Measurements from ENCODE around the gene TLE3. TPM values are rescaled to one million over a fixed set of nuclear protein-coding genes. Genes with fewer than 3 reads are reported as not detected.

Gene TLE3
- total RNA-seq, 2 experiments from 2014 or later, result 159 to 167 TPM

- POLR2A ChIA-PET, result no interaction called here
- TF ChIP-seq CTCF (IDR thresholded peaks at IDR 0.05), result no peak
- CTCF ChIA-PET, result no interaction called here
- Histone ChIP-seq H3K4me1 (ENCODE audit: insufficient read depth, low read length) (no peaks in the 10 kb centered on the region), H3K9me3 (ENCODE audit: control insufficient read depth in 1 of 2, insufficient read depth in 1 of 2, low read length in 2 of 2) (peaks cover 7 to 11% of the 10 kb centered on the region in 2 experiments), H3K36me3 (ENCODE audit: insufficient read depth, low read length) (no peaks in the 10 kb centered on the region), H3K27me3 (ENCODE audit: control insufficient read depth in 1 of 2, insufficient read depth in 2 of 2, low read length in 2 of 2) (peaks cover 0 to 2% of the 10 kb centered on the region in 2 experiments), H3K27ac (ENCODE audit: low read depth in 1 of 2, low read length in 2 of 2) (no peak overlapping the region), H3K4me3 (ENCODE audit: low read length) (no peak overlapping the region)
- H3K27me3 Mint-ChIP-seq, result peaks cover 4% of the 10 kb centered on the region
- intact Hi-C loops (cut with DNase I, micrococcal nuclease), result no loop called here
- peaks cover 5% of the 10 kb centered on the region for H3K9me3 Mint-ChIP-seq
- no peak overlapping the region for H3K27ac Mint-ChIP-seq
- DNase-seq (no peak), ATAC-seq (ENCODE audit: poor library complexity) (no peak)
- H3K4me3 Mint-ChIP-seq, result no peak overlapping the region
- H3K4me1 Mint-ChIP-seq (ENCODE audit: low read depth), result no peaks in the 10 kb centered on the region
- H3K36me3 Mint-ChIP-seq (ENCODE audit: low read depth), result no peaks in the 10 kb centered on the region
Measured at GRCh38 chr15:70004826-70005225, 92.9 kb downstream of the TLE3 start.

GRCh38 chr15:70002897-70003296, 94.8 kb downstream of the TLE3 start:
- no peak overlapping the region for H3K4me3 Mint-ChIP-seq
- TF ChIP-seq CTCF (IDR thresholded peaks at IDR 0.05), result no peak
- ATAC-seq (ENCODE audit: poor library complexity) (no peak), DNase-seq (no peak)
- H3K9me3 ChIP-seq (ENCODE audit: control insufficient read depth in 1 of 2, insufficient read depth in 1 of 2, low read length in 2 of 2), result peaks cover 7 to 11% of the 10 kb centered on the region in 2 experiments
- no peak overlapping the region for H3K27ac ChIP-seq (ENCODE audit: low read depth in 1 of 2, low read length in 2 of 2)
- peaks cover 5% of the 10 kb centered on the region for H3K9me3 Mint-ChIP-seq
- H3K27me3 Mint-ChIP-seq, result peaks cover 4% of the 10 kb centered on the region
- peaks cover 0 to 2% of the 10 kb centered on the region in 2 experiments for H3K27me3 ChIP-seq (ENCODE audit: control insufficient read depth in 1 of 2, insufficient read depth in 2 of 2, low read length in 2 of 2)
- H3K36me3 Mint-ChIP-seq (ENCODE audit: low read depth), result no peaks in the 10 kb centered on the region
- no peaks in the 10 kb centered on the region for H3K4me1 ChIP-seq (ENCODE audit: insufficient read depth, low read length)
- ChIA-PET CTCF (no interaction called here), POLR2A (no interaction called here)
- H3K4me3 ChIP-seq (ENCODE audit: low read length), result no peak overlapping the region
- H3K4me1 Mint-ChIP-seq (ENCODE audit: low read depth), result no peaks in the 10 kb centered on the region
- intact Hi-C loops (cut with DNase I, micrococcal nuclease), result no loop called here
- H3K27ac Mint-ChIP-seq, result no peak overlapping the region
- H3K36me3 ChIP-seq (ENCODE audit: insufficient read depth, low read length), result no peaks in the 10 kb centered on the region

- Mint-ChIP-seq H3K9me3 (peaks cover 5% of the 10 kb centered on the region), H3K4me3 (no peak overlapping the region), H3K36me3 (ENCODE audit: low read depth) (no peaks in the 10 kb centered on the region), H3K4me1 (ENCODE audit: low read depth) (no peaks in the 10 kb centered on the region), H3K27ac (no peak overlapping the region), H3K27me3 (peaks cover 3% of the 10 kb centered on the region)
- H3K4me1 ChIP-seq (ENCODE audit: insufficient read depth, low read length), result no peaks in the 10 kb centered on the region
- ATAC-seq (ENCODE audit: poor library complexity), result no peak
- H3K36me3 ChIP-seq (ENCODE audit: insufficient read depth, low read length), result no peaks in the 10 kb centered on the region
- H3K9me3 ChIP-seq (ENCODE audit: control insufficient read depth in 1 of 2, insufficient read depth in 1 of 2, low read length in 2 of 2), result peaks cover 7 to 11% of the 10 kb centered on the region in 2 experiments
- TF ChIP-seq CTCF (IDR thresholded peaks at IDR 0.05), result no peak
- H3K4me3 ChIP-seq (ENCODE audit: low read length), result no peak overlapping the region
- no peak overlapping the region for H3K27ac ChIP-seq (ENCODE audit: low read depth in 1 of 2, low read length in 2 of 2)
- intact Hi-C loops (cut with DNase I, micrococcal nuclease), result no loop called here
- peaks cover 0 to 2% of the 10 kb centered on the region in 2 experiments for H3K27me3 ChIP-seq (ENCODE audit: control insufficient read depth in 1 of 2, insufficient read depth in 2 of 2, low read length in 2 of 2)
- CTCF ChIA-PET, result no interaction called here
- no peak for DNase-seq
- POLR2A ChIA-PET, result no interaction called here
Measured at GRCh38 chr15:70001859-70002258, 95.9 kb downstream of the TLE3 start.
